Neural progenitor cell (in vitro differentiated cells): ENCODE results near the gene RNF214. TPM values are rescaled to one million over a fixed set of nuclear protein-coding genes. Genes with fewer than 3 reads are reported as not detected.

Source experiments
- DNase-seq: peaks from one replicate; pipeline ENCODE4 v3.0.0-alpha.2; 2016; ENCODE audit warnings: low spot score
- H2AFZ ChIP-seq: fragments of 200-600 bp; sonication (generic); replicated peaks from 2 replicates; pipeline ENCODE4 v1.6.1; 2016; ENCODE audit warnings: antibody characterized with exemption
- H3F3A ChIP-seq: fragments of 200-600 bp; sonication (generic); 2 replicates; pipeline ENCODE4 v1.6.1; 2016; ENCODE audit warnings: antibody characterized with exemption, low read depth
- H3K27ac ChIP-seq: fragments of 200-600 bp; sonication (generic); 2 replicates; pipeline ENCODE4 v1.5.1; 2016; ENCODE audit warnings: mild to moderate bottlenecking
- H3K27me3 ChIP-seq: fragments of 200-600 bp; sonication (generic); 2 replicates; pipeline ENCODE4 v1.6.1; 2016; ENCODE audit warnings: mild to moderate bottlenecking, moderate library complexity
- H3K36me3 ChIP-seq: fragments of 200-600 bp; sonication (generic); 2 replicates; pipeline ENCODE4 v1.5.1; 2016
- H3K4me1 ChIP-seq: fragments of 200-600 bp; sonication (generic); 2 replicates; pipeline ENCODE4 v1.6.1; 2016; ENCODE audit warnings: mixed run types
- H3K4me2 ChIP-seq: fragments of 200-600 bp; sonication (generic); 2 replicates; pipeline ENCODE4 v1.6.1; 2016
- H3K4me3 ChIP-seq: fragments of 200-600 bp; sonication (generic); 2 replicates; pipeline ENCODE4 v1.5.1; 2016
- H3K79me2 ChIP-seq: fragments of 200-600 bp; sonication (generic); 2 replicates; pipeline ENCODE4 v1.6.1; 2016; ENCODE audit warnings: low read depth
- H3K9ac ChIP-seq: fragments of 200-600 bp; sonication (generic); 2 replicates; pipeline ENCODE4 v1.6.1; 2016
- H3K9me3 ChIP-seq: fragments of 200-600 bp; sonication (generic); 2 replicates; pipeline ENCODE4 v1.5.1; 2016; ENCODE audit warnings: low read depth
- H4K20me1 ChIP-seq: fragments of 200-600 bp; sonication (generic); 2 replicates; pipeline ENCODE4 v1.6.1; 2016; ENCODE audit warnings: low read depth
- H3K27ac Mint-ChIP-seq: 3 replicates; pipeline ENCODE4 v1.8.0; 2021; ENCODE audit warnings: mixed read lengths
- H3K27me3 Mint-ChIP-seq: 2 replicates; pipeline ENCODE4 v1.8.0; 2022; ENCODE audit warnings: low read depth, mild to moderate bottlenecking, inconsistent platforms, moderate library complexity, mixed read lengths; ENCODE audit not compliant: insufficient read depth
- H3K36me3 Mint-ChIP-seq: 3 replicates; pipeline ENCODE4 v1.8.0; 2021; ENCODE audit warnings: mixed read lengths
- H3K4me1 Mint-ChIP-seq: 3 replicates; pipeline ENCODE4 v1.8.0; 2021; ENCODE audit warnings: mixed read lengths
- H3K4me3 Mint-ChIP-seq: 3 replicates; pipeline ENCODE4 v1.8.0; 2021; ENCODE audit warnings: mild to moderate bottlenecking, moderate library complexity, mixed read lengths
- H3K9me3 Mint-ChIP-seq: 3 replicates; pipeline ENCODE4 v1.8.0; 2020; ENCODE audit warnings: mixed read lengths
- EZH2 ChIP-seq: fragments of 200-600 bp; sonication (generic); IDR thresholded peaks from 2 replicates; pipeline ENCODE4 v1.6.1; 2017; ENCODE audit warnings: antibody characterized with exemption, mild to moderate bottlenecking, moderate library complexity
- EZH2phosphoT487 ChIP-seq: fragments of 200-600 bp; sonication (generic); IDR thresholded peaks from 2 replicates; pipeline ENCODE4 v1.6.1; 2017; ENCODE audit warnings: antibody characterized with exemption
- total RNA-seq: library from RNA; depleted of rRNA; stranded (reverse); fragments of >200 nt; gene quantifications from 2 replicates; pipeline ENCODE4 v1.2.3, GENCODE V29; 2015; ENCODE audit warnings: low replicate concordance
- TF ChIP-seq, protein P1 (sequence below): fragments of 200-600 bp; sonication (generic); IDR thresholded peaks from 2 replicates; pipeline ENCODE4 v1.5.1; 2017; ENCODE audit warnings: antibody characterized with exemption, mild to moderate bottlenecking

The RNF214 gene
- total RNA-seq, 1 donor from 2014 or later: 43.6 TPM

- no peak for DNase-seq
- Histone ChIP-seq H3K27me3 (no peaks in the 10 kb centered on the region), H3K4me3 (no peak overlapping the region), H2AFZ (no peak overlapping the region), H3K9ac (no peak overlapping the region), H3K4me1 (peaks cover 7% of the 10 kb centered on the region), H3K9me3 (no peaks in the 10 kb centered on the region), H3K27ac (no peak overlapping the region), H3F3A (peaks cover 10% of the 10 kb centered on the region), H3K36me3 (peaks cover 12% of the 10 kb centered on the region), H3K79me2 (peaks cover 41% of the 10 kb centered on the region), H3K4me2 (no peak overlapping the region), H4K20me1 (peaks cover 6% of the 10 kb centered on the region)
- Mint-ChIP-seq H3K36me3 (peaks cover 19% of the 10 kb centered on the region), H3K27ac (no peak overlapping the region), H3K4me1 (peaks cover 12% of the 10 kb centered on the region), H3K9me3 (no peaks in the 10 kb centered on the region), H3K4me3 (no peak overlapping the region), H3K27me3 (peaks cover 4% of the 10 kb centered on the region)
- TF ChIP-seq EZH2phosphoT487: no peak
- TF ChIP-seq, protein P1, sequence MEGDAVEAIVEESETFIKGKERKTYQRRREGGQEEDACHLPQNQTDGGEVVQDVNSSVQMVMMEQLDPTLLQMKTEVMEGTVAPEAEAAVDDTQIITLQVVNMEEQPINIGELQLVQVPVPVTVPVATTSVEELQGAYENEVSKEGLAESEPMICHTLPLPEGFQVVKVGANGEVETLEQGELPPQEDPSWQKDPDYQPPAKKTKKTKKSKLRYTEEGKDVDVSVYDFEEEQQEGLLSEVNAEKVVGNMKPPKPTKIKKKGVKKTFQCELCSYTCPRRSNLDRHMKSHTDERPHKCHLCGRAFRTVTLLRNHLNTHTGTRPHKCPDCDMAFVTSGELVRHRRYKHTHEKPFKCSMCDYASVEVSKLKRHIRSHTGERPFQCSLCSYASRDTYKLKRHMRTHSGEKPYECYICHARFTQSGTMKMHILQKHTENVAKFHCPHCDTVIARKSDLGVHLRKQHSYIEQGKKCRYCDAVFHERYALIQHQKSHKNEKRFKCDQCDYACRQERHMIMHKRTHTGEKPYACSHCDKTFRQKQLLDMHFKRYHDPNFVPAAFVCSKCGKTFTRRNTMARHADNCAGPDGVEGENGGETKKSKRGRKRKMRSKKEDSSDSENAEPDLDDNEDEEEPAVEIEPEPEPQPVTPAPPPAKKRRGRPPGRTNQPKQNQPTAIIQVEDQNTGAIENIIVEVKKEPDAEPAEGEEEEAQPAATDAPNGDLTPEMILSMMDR: no peak
- TF ChIP-seq EZH2: no peak
Observed at GRCh38 chr11:117238221-117238620, 5.8 kb downstream of the RNF214 start.

GRCh38 chr11:117239295-117239694, 6.8 kb downstream of the RNF214 start:
- Histone ChIP-seq H3K9me3 (no peaks in the 10 kb centered on the region), H2AFZ (no peak overlapping the region), H3K27ac (no peak overlapping the region), H3K9ac (no peak overlapping the region), H3K4me1 (no peaks in the 10 kb centered on the region), H3K27me3 (no peaks in the 10 kb centered on the region), H4K20me1 (peaks cover 6% of the 10 kb centered on the region), H3K79me2 (peaks cover 30% of the 10 kb centered on the region), H3F3A (no peaks in the 10 kb centered on the region), H3K4me2 (no peak overlapping the region), H3K4me3 (no peak overlapping the region), H3K36me3 (peaks cover 14% of the 10 kb centered on the region)
- peaks cover 1% of the 10 kb centered on the region for H3K4me1 Mint-ChIP-seq
- H3K27me3 Mint-ChIP-seq: no peaks in the 10 kb centered on the region
- H3K36me3 Mint-ChIP-seq: peaks cover 22% of the 10 kb centered on the region
- no peak for TF ChIP-seq EZH2phosphoT487
- TF ChIP-seq EZH2: no peak
- TF ChIP-seq, protein P1: no peak
- no peak overlapping the region for H3K27ac Mint-ChIP-seq
- DNase-seq: no peak
- H3K9me3 Mint-ChIP-seq: no peaks in the 10 kb centered on the region
- H3K4me3 Mint-ChIP-seq: no peak overlapping the region

DNA sequence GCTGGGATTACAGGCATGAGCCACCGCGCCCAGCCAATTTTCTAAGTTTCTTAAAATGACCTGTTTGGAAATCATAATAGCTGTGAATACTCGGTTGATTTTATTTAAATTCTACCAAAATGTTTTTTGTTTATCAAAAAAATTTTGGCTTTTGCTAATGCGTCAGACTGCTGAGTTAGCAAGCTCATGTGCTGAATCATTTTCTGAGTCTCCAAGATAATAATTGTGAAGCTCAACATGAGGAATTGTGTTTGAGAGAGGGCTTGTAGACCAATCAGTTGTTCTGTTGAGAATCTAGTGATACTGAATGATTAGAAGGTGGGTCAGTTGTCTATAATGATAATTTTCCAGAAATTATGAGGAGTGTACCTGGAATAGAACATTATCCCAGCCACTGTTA, 15.9 kb downstream of the RNF214 start:
- peaks cover 40% of the 10 kb centered on the region for H3K36me3 Mint-ChIP-seq
- H3K36me3 ChIP-seq: peaks cover 16% of the 10 kb centered on the region
- TF ChIP-seq EZH2phosphoT487 (no peak), EZH2 (no peak)
- TF ChIP-seq, protein P1: no peak

More for the DNA sequence above, 15.9 kb downstream of the RNF214 start:
- no peaks in the 10 kb centered on the region for H4K20me1 ChIP-seq
- Mint-ChIP-seq H3K4me1 (peaks cover 2% of the 10 kb centered on the region), H3K9me3 (no peaks in the 10 kb centered on the region), H3K27ac (no peak overlapping the region), H3K27me3 (peaks cover 4% of the 10 kb centered on the region), H3K4me3 (no peak overlapping the region)
- H3K4me2 ChIP-seq: no peak overlapping the region
- H3K4me1 ChIP-seq: no peaks in the 10 kb centered on the region
- H3K9ac ChIP-seq: no peak overlapping the region
- no peak overlapping the region for H3K27ac ChIP-seq
- H3K27me3 ChIP-seq: no peaks in the 10 kb centered on the region
- no peaks in the 10 kb centered on the region for H3K79me2 ChIP-seq
- H3K4me3 ChIP-seq: no peak overlapping the region
- H3K9me3 ChIP-seq: no peaks in the 10 kb centered on the region
- no peak overlapping the region for H2AFZ ChIP-seq
- DNase-seq: no peak
- no peaks in the 10 kb centered on the region for H3F3A ChIP-seq
